Effector memory CD4-positive, alpha-beta T cell (primary cell): ENCODE data around the gene PCLAF.

Experiments used
- DNase-seq, 3 donors: peaks; one replicate each; pipeline ENCODE4 v3.0.0-alpha.2; 2020
- H3K27ac ChIP-seq: 2 replicates; pipeline ENCODE4 v1.7.0; 2013; ENCODE audit warnings: mild to moderate bottlenecking, low read length, moderate library complexity; ENCODE audit not compliant: insufficient read depth, poor library complexity, severe bottlenecking
- H3K27me3 ChIP-seq: replicated peaks from 2 replicates; pipeline ENCODE4 v1.7.0; 2013; ENCODE audit warnings: mild to moderate bottlenecking, low read length; ENCODE audit not compliant: insufficient read depth, control insufficient read depth, poor library complexity, severe bottlenecking
- H3K36me3 ChIP-seq: 2 replicates; pipeline ENCODE4 v1.7.0; 2013; ENCODE audit warnings: mild to moderate bottlenecking, low read length, moderate library complexity; ENCODE audit not compliant: control insufficient read depth, insufficient read depth
- H3K4me1 ChIP-seq: 2 replicates; pipeline ENCODE4 v1.7.0; 2013; ENCODE audit warnings: low read length, mild to moderate bottlenecking; ENCODE audit not compliant: control insufficient read depth, insufficient read depth, poor library complexity, severe bottlenecking
- H3K4me3 ChIP-seq: 2 replicates; pipeline ENCODE4 v1.7.0; 2013; ENCODE audit warnings: low read length, low read depth, mild to moderate bottlenecking; ENCODE audit not compliant: insufficient read depth, poor library complexity, severe bottlenecking
- H3K9me3 ChIP-seq: 2 replicates; pipeline ENCODE4 v1.7.0; 2013; ENCODE audit warnings: mild to moderate bottlenecking, low read length, moderate library complexity; ENCODE audit not compliant: control insufficient read depth
- total RNA-seq, 3 donors: gene quantifications; one replicate each; lab custom pipeline; 2026; lab: John Stamatoyannopoulos, UW

The PCLAF gene, protein sequence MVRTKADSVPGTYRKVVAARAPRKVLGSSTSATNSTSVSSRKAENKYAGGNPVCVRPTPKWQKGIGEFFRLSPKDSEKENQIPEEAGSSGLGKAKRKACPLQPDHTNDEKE
- 0.39 to 0.61 (median 0.52) reads per million in 3 donors for total RNA-seq

- Histone ChIP-seq H3K36me3 (no peaks in the 10 kb centered on the region), H3K27ac (no peak within 1 kb of the TSS), H3K4me3 (peak within 1 kb of the TSS; percentile 69), H3K9me3 (no peaks in the 10 kb centered on the region), H3K27me3 (no peaks in the 10 kb centered on the region), H3K4me1 (peaks cover 8% of the 10 kb centered on the region)
- DNase-seq, result peak; percentile 77 to 88 (median 86)
These were observed at the start of gene PCLAF for GRCh38 chr15:64381000-64381751. TSS of gene PCLAF (minus strand) at chr15:64381441. CDS start at chr15:64381371, 70 bp downstream.

DNA sequence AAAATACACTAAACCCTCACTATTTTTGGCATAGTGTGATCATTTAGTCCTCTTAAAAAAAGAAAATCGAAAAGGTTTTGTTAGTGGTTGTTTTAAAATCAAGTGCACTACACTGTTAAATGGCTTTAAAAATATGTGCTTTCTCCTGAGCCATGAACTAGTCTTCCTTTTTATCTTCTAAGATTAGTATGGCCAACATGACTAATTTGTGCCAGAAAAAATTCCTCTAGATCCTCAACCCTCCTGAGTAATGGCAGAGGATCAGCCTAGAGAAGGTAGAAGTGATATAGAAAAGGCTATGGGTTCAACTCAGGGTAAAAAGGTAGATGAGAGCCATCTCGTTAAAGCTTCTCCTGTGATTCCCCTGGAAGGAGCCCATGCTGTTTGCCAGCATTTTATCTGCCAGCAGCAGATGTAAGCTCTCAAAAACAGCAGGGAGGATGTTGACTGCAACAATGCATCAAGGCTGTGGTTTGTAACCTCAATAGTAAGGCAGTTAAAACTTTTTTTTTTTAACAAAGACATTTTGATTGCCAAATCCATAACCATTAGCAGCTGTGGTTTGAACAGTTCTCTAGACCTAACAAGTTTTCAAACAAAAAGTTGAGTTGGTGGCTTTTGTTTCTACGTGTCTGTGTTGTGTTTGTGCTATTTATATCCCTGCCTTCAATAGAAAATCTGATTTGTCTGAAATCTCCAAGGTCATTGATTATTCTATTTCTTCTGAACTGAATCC, 48.9 kb upstream of the PCLAF start:
- H3K9me3 ChIP-seq, result no peaks in the 10 kb centered on the region
- peak overlapping the region; percentile 61 for H3K27ac ChIP-seq
- peaks cover 7% of the 10 kb centered on the region for H3K36me3 ChIP-seq
- no peaks in the 10 kb centered on the region for H3K27me3 ChIP-seq
- H3K4me3 ChIP-seq, result no peak overlapping the region
- DNase-seq, result peak in 2 of 3 donors; percentile 16 to 25
- peaks cover 29% of the 10 kb centered on the region for H3K4me1 ChIP-seq

- peak overlapping the region; percentile 54 for H3K27ac ChIP-seq
- H3K9me3 ChIP-seq, result no peaks in the 10 kb centered on the region
- H3K4me1 ChIP-seq, result peaks cover 29% of the 10 kb centered on the region
- H3K27me3 ChIP-seq, result no peaks in the 10 kb centered on the region
- DNase-seq, result no peak
- no peak overlapping the region for H3K4me3 ChIP-seq
- H3K36me3 ChIP-seq, result peaks cover 7% of the 10 kb centered on the region
These were observed 48.2 kb upstream of the PCLAF start for GRCh38 chr15:64429448-64429847.

GRCh38 chr15:64426845-64427465, 45.7 kb upstream of the PCLAF start:
- Histone ChIP-seq H3K27ac (no peak overlapping the region), H3K4me1 (peaks cover 29% of the 10 kb centered on the region), H3K36me3 (peaks cover 21% of the 10 kb centered on the region), H3K27me3 (no peaks in the 10 kb centered on the region), H3K9me3 (no peaks in the 10 kb centered on the region), H3K4me3 (no peak overlapping the region)
- no peak for DNase-seq

- DNase-seq, result no peak
- H3K4me3 ChIP-seq, result no peak overlapping the region
- H3K27me3 ChIP-seq, result no peaks in the 10 kb centered on the region
- no peaks in the 10 kb centered on the region for H3K9me3 ChIP-seq
- H3K36me3 ChIP-seq, result peaks cover 25% of the 10 kb centered on the region
- H3K27ac ChIP-seq, result no peak overlapping the region
- H3K4me1 ChIP-seq, result peaks cover 20% of the 10 kb centered on the region
These were observed 44.0 kb upstream of the PCLAF start for GRCh38 chr15:64425221-64425620.

DNA sequence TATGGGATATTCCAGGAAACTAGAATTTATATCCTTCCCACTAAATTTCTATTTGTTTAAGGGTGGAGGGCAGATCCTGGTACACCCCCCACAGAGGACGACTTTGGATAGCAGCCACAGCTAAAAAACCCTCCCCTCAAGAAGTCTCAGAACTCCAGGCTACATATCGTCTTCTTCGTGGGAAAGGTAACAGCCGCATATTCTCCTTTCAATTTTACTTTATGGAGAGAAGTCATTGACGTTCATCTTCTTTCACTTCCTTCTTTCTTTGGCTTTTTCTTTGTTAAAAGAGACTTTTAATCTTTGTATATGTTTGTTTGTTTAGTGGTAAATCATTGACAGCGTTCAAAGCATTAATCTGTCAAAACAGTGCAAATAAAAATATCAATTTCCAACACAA, 42.7 kb upstream of the PCLAF start:
- Histone ChIP-seq H3K4me3 (no peak overlapping the region), H3K9me3 (no peaks in the 10 kb centered on the region), H3K27me3 (no peaks in the 10 kb centered on the region), H3K36me3 (peaks cover 27% of the 10 kb centered on the region), H3K4me1 (peaks cover 10% of the 10 kb centered on the region), H3K27ac (no peak overlapping the region)
- DNase-seq, result no peak

DNA sequence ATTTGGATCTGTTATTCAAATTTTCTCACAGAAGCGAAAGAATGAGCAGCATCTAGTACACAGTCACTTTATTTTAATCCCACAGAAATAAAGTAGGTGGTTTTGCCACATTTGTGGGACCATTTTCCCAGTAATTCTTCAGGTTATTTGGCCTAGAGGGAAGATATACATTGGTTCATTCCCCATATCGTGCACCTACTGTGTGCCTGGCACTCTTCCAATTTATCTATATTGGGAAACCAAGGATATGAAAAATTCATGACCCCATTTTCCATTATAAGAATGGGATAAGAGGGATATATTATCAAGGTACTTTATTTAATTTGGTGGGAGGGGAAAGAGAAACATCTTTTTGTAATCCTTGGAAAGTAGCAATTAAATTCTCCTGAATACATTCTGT, 41.5 kb upstream of the PCLAF start:
- Histone ChIP-seq H3K27ac (no peak overlapping the region), H3K9me3 (no peaks in the 10 kb centered on the region), H3K27me3 (no peaks in the 10 kb centered on the region), H3K4me3 (no peak overlapping the region), H3K4me1 (peaks cover 6% of the 10 kb centered on the region), H3K36me3 (peaks cover 38% of the 10 kb centered on the region)
- DNase-seq, result no peak

- Histone ChIP-seq H3K4me1 (no peaks in the 10 kb centered on the region), H3K27me3 (no peaks in the 10 kb centered on the region), H3K4me3 (no peak overlapping the region), H3K9me3 (no peaks in the 10 kb centered on the region), H3K36me3 (peaks cover 55% of the 10 kb centered on the region), H3K27ac (no peak overlapping the region)
- DNase-seq, result no peak
These were observed 31.0 kb upstream of the PCLAF start for GRCh38 chr15:64412216-64412615.

GRCh38 chr15:64400583-64400982, 19.3 kb upstream of the PCLAF start:
- no peak for DNase-seq
- Histone ChIP-seq H3K36me3 (peaks cover 53% of the 10 kb centered on the region), H3K4me3 (no peak overlapping the region), H3K4me1 (no peaks in the 10 kb centered on the region), H3K27ac (no peak overlapping the region), H3K9me3 (no peaks in the 10 kb centered on the region), H3K27me3 (no peaks in the 10 kb centered on the region)
